C4-2B (cell line): ENCODE data around the gene FOLH1.
"Not testable (repeated sequence)": the region's sequence is repeated elsewhere in the genome, so short reads cannot be mapped to it uniquely, and the experiment has no call there.

ENCODE experiments used
- ZFX ChIP-seq: fragments of 450-650 bp; IDR thresholded peaks from 2 replicates; pipeline ENCODE4 v1.6.1; 2017
- TF ChIP-seq, protein P1 (sequence below): fragments of 450-650 bp; conservative IDR thresholded peaks from 2 replicates; pipeline ENCODE4 v1.5.1; 2017; ENCODE audit warnings: mild to moderate bottlenecking

DNA sequence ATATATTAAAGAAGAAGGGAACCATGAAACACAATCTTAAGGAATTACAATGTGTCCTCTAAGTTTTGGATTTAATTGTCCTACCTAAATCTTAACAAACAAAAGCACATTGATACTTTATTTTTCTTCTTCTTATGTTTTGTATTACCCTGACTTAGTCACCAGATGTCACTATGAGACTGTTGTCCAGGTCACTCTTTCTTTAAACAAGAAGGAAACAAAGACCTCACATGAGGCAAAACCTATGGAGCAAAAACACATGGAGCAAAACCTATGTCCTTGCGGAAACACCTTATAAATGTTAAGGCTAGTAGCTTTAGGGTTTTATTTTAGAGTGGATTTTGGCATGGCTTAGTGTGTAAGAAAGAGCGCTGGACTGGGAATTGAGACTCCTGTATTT is 20.7 kb upstream of the FOLH1 start:
- TF ChIP-seq, protein P1, sequence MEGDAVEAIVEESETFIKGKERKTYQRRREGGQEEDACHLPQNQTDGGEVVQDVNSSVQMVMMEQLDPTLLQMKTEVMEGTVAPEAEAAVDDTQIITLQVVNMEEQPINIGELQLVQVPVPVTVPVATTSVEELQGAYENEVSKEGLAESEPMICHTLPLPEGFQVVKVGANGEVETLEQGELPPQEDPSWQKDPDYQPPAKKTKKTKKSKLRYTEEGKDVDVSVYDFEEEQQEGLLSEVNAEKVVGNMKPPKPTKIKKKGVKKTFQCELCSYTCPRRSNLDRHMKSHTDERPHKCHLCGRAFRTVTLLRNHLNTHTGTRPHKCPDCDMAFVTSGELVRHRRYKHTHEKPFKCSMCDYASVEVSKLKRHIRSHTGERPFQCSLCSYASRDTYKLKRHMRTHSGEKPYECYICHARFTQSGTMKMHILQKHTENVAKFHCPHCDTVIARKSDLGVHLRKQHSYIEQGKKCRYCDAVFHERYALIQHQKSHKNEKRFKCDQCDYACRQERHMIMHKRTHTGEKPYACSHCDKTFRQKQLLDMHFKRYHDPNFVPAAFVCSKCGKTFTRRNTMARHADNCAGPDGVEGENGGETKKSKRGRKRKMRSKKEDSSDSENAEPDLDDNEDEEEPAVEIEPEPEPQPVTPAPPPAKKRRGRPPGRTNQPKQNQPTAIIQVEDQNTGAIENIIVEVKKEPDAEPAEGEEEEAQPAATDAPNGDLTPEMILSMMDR = peak; percentile 79
- TF ChIP-seq ZFX = not testable (repeated sequence)
